HG02642 (cell line): ENCODE results near the gene LHFPL6.

ENCODE experiments used
- ATAC-seq: cut with Tn5 transposase; IDR thresholded peaks from one replicate; pipeline ENCODE4 v1.9.1; 2021; ENCODE audit warnings: mild to moderate bottlenecking; ENCODE audit not compliant: unreplicated experiment, poor library complexity

The LHFPL6 gene

GRCh38 chr13:39559847-39560246, 43.1 kb downstream of the LHFPL6 start:
- no peak for ATAC-seq

- ATAC-seq, result no peak
Measured at GRCh38 chr13:39557285-39557955, 45.6 kb downstream of the LHFPL6 start.

- ATAC-seq, result no peak
Measured at GRCh38 chr13:39556866-39557265, 46.1 kb downstream of the LHFPL6 start.

GRCh38 chr13:39554371-39554770, 48.6 kb downstream of the LHFPL6 start:
- no peak for ATAC-seq

- no peak for ATAC-seq
Measured at GRCh38 chr13:39552246-39552645, 50.7 kb downstream of the LHFPL6 start.

GRCh38 chr13:39550931-39551330, 52.1 kb downstream of the LHFPL6 start:
- no peak for ATAC-seq

- no peak for ATAC-seq
Measured at GRCh38 chr13:39547108-39547507, 55.9 kb downstream of the LHFPL6 start.

- ATAC-seq, result no peak
Measured at GRCh38 chr13:39542361-39542760, 60.6 kb downstream of the LHFPL6 start.

- ATAC-seq, result no peak
Measured at GRCh38 chr13:39540929-39541605, 61.9 kb downstream of the LHFPL6 start.

- no peak for ATAC-seq
Measured at GRCh38 chr13:39538816-39539790, 63.9 kb downstream of the LHFPL6 start.

GRCh38 chr13:39536906-39537305, 66.1 kb downstream of the LHFPL6 start:
- ATAC-seq, result no peak

GRCh38 chr13:39536274-39536673, 66.7 kb downstream of the LHFPL6 start:
- ATAC-seq, result no peak

GRCh38 chr13:39533651-39534150, 69.3 kb downstream of the LHFPL6 start:
- ATAC-seq, result no peak

GRCh38 chr13:39531646-39532045, 71.3 kb downstream of the LHFPL6 start:
- no peak for ATAC-seq

- no peak for ATAC-seq
Measured at GRCh38 chr13:39530916-39531315, 72.1 kb downstream of the LHFPL6 start.

GRCh38 chr13:39528661-39528980, 74.4 kb downstream of the LHFPL6 start:
- no peak for ATAC-seq

- ATAC-seq, result no peak
Measured at GRCh38 chr13:39527961-39528660, 74.9 kb downstream of the LHFPL6 start.

- ATAC-seq, result no peak
Measured at GRCh38 chr13:39527301-39527700, 75.7 kb downstream of the LHFPL6 start.

GRCh38 chr13:39526499-39526898, 76.5 kb downstream of the LHFPL6 start:
- ATAC-seq, result no peak

GRCh38 chr13:39525506-39525905, 77.5 kb downstream of the LHFPL6 start:
- ATAC-seq, result no peak
